Hindlimb muscle (tissue), 1 donor: ENCODE data around the gene GPRC5B. TPM values are rescaled to one million over a fixed set of nuclear protein-coding genes. Genes with fewer than 3 reads are reported as not detected.

Source experiments
- DNase-seq: peaks from one replicate; pipeline ENCODE4 v3.0.0-alpha.2; 2013
- polyA plus RNA-seq: library from polyadenylated mRNA; unstranded; fragments of 120-200 nt; gene quantifications from one replicate; pipeline ENCODE4 v1.2.1, GENCODE V29; 2013; ENCODE audit not compliant: insufficient read length

The GPRC5B gene
- polyA plus RNA-seq, 1 donor, result 109 TPM

GRCh38 chr16:19868421-19868820 is 16.2 kb downstream of the GPRC5B start:
- DNase-seq, result no peak

DNA sequence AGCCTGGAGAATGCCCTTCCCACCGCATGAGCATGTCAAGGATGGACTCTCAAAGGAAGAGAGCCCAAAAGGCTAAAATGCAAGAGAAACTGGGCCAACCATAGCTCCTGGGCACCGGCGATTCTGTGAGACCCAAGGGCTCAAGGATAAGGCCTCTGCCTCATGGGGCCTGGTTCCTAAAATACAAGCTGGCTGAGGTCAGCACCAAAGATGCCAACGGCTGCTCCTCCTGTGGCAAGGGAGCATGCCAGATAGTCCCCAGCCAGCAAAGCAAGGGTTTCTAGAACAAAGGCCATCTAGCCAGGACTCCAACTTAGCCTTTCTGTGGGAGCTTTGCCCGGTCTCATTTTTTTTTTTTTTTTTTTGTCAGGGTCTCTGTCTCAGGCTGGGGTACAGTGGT is 20.1 kb downstream of the GPRC5B start:
- DNase-seq, result no peak

DNA sequence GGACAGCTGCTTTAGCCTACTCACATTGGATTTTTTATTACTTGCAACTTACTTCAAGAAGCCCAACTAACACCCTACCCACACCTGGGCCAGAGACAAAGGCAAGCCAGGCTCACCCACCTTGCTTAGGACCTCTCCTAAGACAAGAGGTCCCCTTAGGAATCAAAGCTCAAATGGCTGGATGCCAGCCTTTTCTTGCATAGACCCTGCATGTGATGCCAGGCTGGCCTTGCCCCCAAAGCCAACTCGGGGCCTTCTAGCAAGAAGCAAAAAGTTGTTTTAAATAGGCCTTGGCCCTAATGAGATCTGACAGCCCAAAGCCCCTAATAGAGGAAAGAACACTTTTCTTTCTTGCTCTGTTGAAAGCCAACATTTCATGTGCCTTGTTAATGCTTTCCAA is 20.7 kb downstream of the GPRC5B start:
- no peak for DNase-seq

GRCh38 chr16:19861811-19862327 is 22.8 kb downstream of the GPRC5B start:
- no peak for DNase-seq

GRCh38 chr16:19861133-19861532 is 23.5 kb downstream of the GPRC5B start:
- no peak for DNase-seq

DNA sequence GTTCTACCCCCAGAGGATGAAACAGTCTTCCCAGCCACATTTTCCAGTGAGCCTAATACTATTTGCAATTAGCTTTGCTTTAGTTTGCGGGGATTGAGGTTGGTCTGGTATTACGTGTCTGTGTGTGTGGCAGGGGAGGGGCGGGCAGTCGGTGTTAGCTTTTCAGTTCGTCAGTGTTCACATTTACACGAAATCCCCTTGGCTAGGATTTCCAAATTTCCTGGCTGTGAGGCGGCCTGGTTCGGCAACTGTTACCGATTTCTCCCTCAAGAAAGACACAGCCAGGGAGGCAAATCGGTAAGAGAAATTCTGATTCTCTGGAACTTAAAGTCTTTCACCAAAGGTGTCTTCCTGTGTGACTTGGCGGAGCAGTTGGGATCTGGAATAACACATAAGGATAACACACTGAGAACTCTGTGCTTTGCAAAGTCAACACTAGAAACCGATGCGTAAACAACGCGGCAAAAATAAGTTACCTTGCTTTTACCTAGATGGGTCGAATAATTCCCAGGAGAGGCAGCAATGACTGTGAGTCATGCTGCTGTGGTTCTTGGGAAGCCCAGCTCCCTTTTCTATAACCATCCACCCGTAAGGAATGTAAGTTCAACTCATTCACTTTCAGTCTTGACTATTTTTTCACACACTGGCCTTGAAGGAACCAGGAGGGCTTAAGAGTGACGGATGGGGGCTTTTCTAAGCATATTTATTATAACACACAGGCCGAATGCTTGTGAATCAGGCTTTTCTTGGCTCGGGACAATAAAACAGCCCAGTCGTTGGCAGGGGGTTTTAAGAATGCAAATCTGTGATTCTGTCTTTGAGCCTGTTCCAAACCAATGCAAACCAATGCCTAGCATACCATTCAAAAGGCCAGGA is 24.2 kb downstream of the GPRC5B start:
- DNase-seq, result no peak

GRCh38 chr16:19859603-19860002 is 25.0 kb downstream of the GPRC5B start:
- DNase-seq, result no peak

- no peak for DNase-seq
Measured at GRCh38 chr16:19859166-19859565, 25.5 kb downstream of the GPRC5B start.

- DNase-seq, result no peak
Measured at GRCh38 chr16:19858340-19859018, 26.2 kb downstream of the GPRC5B start.

DNA sequence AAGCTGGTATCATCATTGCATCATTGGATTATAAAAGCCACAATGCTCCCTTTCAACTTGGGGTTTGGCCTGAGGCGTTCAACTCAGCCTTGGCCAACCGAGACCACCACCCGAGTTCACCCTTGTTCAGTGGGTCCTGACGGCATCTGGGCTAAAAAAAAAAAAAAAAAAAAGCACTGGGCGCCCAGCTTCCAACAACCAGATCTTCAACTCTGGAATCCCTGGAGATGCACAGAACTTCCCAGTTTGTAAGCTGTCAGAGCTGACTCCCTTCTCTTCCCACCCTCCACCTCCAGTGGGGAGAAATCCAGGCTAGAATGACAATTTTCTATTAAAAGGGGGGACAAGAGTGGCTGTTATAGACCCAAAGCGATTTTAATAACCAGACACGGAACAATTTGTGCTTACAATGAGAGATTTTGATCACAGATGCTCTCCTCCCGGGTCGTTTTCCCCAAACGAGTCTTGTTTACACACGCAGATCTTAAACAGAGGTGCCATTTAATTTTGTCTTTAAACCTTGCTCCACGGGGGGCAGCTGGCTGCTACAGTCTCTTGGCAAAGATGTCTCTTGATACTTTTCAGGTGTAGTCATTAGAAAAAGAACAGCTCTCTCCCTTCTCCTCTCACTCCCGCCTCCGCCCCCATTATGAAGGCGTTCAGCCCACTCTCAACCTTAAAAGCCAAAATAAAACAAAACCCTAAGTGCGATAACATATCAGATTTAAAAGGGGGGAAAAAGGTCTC is 26.9 kb downstream of the GPRC5B start:
- DNase-seq, result no peak

- no peak for DNase-seq
Measured at GRCh38 chr16:19856120-19856519, 28.5 kb downstream of the GPRC5B start.

DNA sequence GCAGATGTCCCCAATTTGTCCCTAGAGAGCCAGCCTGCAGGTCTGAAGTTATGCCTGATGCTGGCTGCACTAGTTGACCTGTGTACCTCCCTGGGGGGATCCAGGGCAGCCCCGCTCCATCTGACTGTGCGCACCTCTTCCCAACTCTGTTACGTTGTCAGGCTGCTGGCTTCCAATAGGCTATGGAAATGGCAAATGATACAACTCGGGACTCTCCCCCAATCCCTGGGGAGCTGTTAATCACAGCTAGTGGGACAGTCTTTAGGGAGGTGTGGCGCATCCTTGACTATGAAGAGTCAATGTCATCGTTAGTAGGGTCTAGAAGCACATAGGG is 30.1 kb downstream of the GPRC5B start:
- no peak for DNase-seq

GRCh38 chr16:19853742-19854542 is 30.7 kb downstream of the GPRC5B start:
- no peak for DNase-seq

- DNase-seq, result no peak
Measured at GRCh38 chr16:19853132-19853741, 31.4 kb downstream of the GPRC5B start.

DNA sequence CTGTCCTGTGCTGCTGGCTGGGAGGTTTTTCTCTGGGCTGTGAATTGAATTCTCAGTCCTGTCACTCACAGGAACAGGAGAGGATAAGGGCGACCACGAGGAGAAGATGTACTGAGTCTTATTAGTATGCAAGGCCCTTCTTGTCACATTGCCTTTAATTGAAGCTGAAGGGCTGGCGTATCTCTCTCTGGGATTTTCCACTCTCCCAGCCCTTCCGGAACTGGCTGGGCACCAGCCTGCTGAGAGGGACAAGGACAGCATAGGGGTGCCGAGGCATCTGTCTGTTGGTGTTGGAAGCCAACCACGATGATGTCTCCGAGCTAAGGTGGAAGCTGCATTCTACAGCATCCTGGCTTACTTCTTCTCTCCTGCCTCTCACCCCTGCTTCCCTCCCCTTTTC is 33.2 kb downstream of the GPRC5B start:
- no peak for DNase-seq

GRCh38 chr16:19850131-19850817 is 34.4 kb downstream of the GPRC5B start:
- DNase-seq, result no peak

GRCh38 chr16:19848756-19849155 is 35.9 kb downstream of the GPRC5B start:
- DNase-seq, result no peak

GRCh38 chr16:19846436-19846835 is 38.2 kb downstream of the GPRC5B start:
- no peak for DNase-seq

- DNase-seq, result no peak
Measured at GRCh38 chr16:19844945-19845641, 39.6 kb downstream of the GPRC5B start.

- no peak for DNase-seq
Measured at GRCh38 chr16:19843371-19843770, 41.3 kb downstream of the GPRC5B start.
